ENCODE data around the gene REV3L.

- TF ChIP-seq CTCF (IDR thresholded peaks at IDR 0.05) (no peak), POLR2A (IDR thresholded peaks at IDR 0.05) (no peak)
Measured at GRCh38 chr6:111270121-111270520, 212.9 kb downstream of the REV3L start.

Data from adrenal gland (tissue), 5 donors.